ENCODE data around the gene ST8SIA3. TPM values are rescaled to one million over a fixed set of nuclear protein-coding genes. Genes with fewer than 3 reads are reported as not detected.

Gene ST8SIA3
- total RNA-seq, 4 donors from 2014 or later, result under 0.01 to 0.14 TPM; not detected in 2

GRCh38 chr18:57397440-57398132, 45.2 kb downstream of the ST8SIA3 start:
- Histone ChIP-seq H3K4me3 (no peak overlapping the region), H3K4me1 (no peaks in the 10 kb centered on the region), H3K9me3 (peaks cover 0 to 5% of the 10 kb centered on the region in 2 donors), H3K36me3 (no peaks in the 10 kb centered on the region), H3K27me3 (no peaks in the 10 kb centered on the region), H3K27ac (no peak overlapping the region)
- intact Hi-C loops (cut with DNase I; ENCODE audit: low total_unique reads), result no loop called here
- in situ Hi-C loops (cut with MboI; ENCODE audit: low pct_ligation_motif_present in 1 of 4, low pct_unique_long_range_greater_than_20kb in 1 of 4, low sequenced_read_pairs in 3 of 4), result no loop called here
- WGBS, 2 donors (ENCODE audit: low coverage in 1 of 2), result 47 to 57% methylated on average over 1 to 2 of the region's 2 CpGs
- DNase-seq, result no peak
- no peak for TF ChIP-seq EP300 (IDR thresholded peaks at IDR 0.05; ENCODE audit: low read depth)
- no peak for TF ChIP-seq CTCF (IDR thresholded peaks at IDR 0.05)
- TF ChIP-seq POLR2AphosphoS5 (IDR thresholded peaks at IDR 0.05), result no peak
- TF ChIP-seq POLR2A (IDR thresholded peaks at IDR 0.05), result no peak

- no peaks in the 10 kb centered on the region for H3K36me3 ChIP-seq
- H3K27ac ChIP-seq, result no peak overlapping the region
- TF ChIP-seq CTCF (IDR thresholded peaks at IDR 0.05) (no peak), EP300 (IDR thresholded peaks at IDR 0.05; ENCODE audit: low read depth) (no peak), POLR2AphosphoS5 (IDR thresholded peaks at IDR 0.05) (no peak), POLR2A (IDR thresholded peaks at IDR 0.05) (no peak)
- no peaks in the 10 kb centered on the region for H3K4me1 ChIP-seq
- no peaks in the 10 kb centered on the region for H3K9me3 ChIP-seq
- in situ Hi-C loops (cut with MboI; ENCODE audit: low pct_ligation_motif_present in 1 of 4, low pct_unique_long_range_greater_than_20kb in 1 of 4, low sequenced_read_pairs in 3 of 4) (no loop called here), intact Hi-C loops (cut with DNase I; ENCODE audit: low total_unique reads) (no loop called here)
- H3K27me3 ChIP-seq, result peaks cover 15% of the 10 kb centered on the region
- DNase-seq, result no peak
- no peak overlapping the region for H3K4me3 ChIP-seq
Measured at GRCh38 chr18:57404345-57404744, 52.0 kb downstream of the ST8SIA3 start.

- Histone ChIP-seq H3K4me3 (no peak overlapping the region), H3K9me3 (no peaks in the 10 kb centered on the region), H3K27ac (no peak overlapping the region), H3K36me3 (no peaks in the 10 kb centered on the region), H3K27me3 (peaks cover 40% of the 10 kb centered on the region), H3K4me1 (no peaks in the 10 kb centered on the region)
- no peak for DNase-seq
- in situ Hi-C loops (cut with MboI; ENCODE audit: low pct_ligation_motif_present in 1 of 4, low pct_unique_long_range_greater_than_20kb in 1 of 4, low sequenced_read_pairs in 3 of 4), result no loop called here
- intact Hi-C loops (cut with DNase I; ENCODE audit: low total_unique reads), result no loop called here
- no peak for TF ChIP-seq EP300 (IDR thresholded peaks at IDR 0.05; ENCODE audit: low read depth)
- TF ChIP-seq CTCF (IDR thresholded peaks at IDR 0.05), result no peak
- TF ChIP-seq POLR2A (IDR thresholded peaks at IDR 0.05), result no peak
- TF ChIP-seq POLR2AphosphoS5 (IDR thresholded peaks at IDR 0.05), result no peak
Measured at GRCh38 chr18:57409650-57410049, 57.3 kb downstream of the ST8SIA3 start.

- WGBS, 2 donors (ENCODE audit: low coverage in 1 of 2), result 49 to 58% methylated on average over 3 of the region's 3 CpGs
- TF ChIP-seq POLR2A (IDR thresholded peaks at IDR 0.05), result no peak
- TF ChIP-seq CTCF (IDR thresholded peaks at IDR 0.05), result no peak
- TF ChIP-seq POLR2AphosphoS5 (IDR thresholded peaks at IDR 0.05), result no peak
- Histone ChIP-seq H3K36me3 (no peaks in the 10 kb centered on the region), H3K27me3 (peaks cover 47% of the 10 kb centered on the region), H3K27ac (no peak overlapping the region), H3K4me3 (no peak overlapping the region), H3K9me3 (no peaks in the 10 kb centered on the region), H3K4me1 (no peaks in the 10 kb centered on the region)
- DNase-seq, result no peak
- in situ Hi-C loops (cut with MboI; ENCODE audit: low pct_ligation_motif_present in 1 of 4, low pct_unique_long_range_greater_than_20kb in 1 of 4, low sequenced_read_pairs in 3 of 4), result no loop called here
- intact Hi-C loops (cut with DNase I; ENCODE audit: low total_unique reads), result no loop called here
Measured at GRCh38 chr18:57410749-57411148, 58.4 kb downstream of the ST8SIA3 start.
